H9 (cell line): ENCODE results near the gene NPHS2. TPM values are rescaled to one million over a fixed set of nuclear protein-coding genes. Genes with fewer than 3 reads are reported as not detected.
A peak's percentile ranks its signal among the peaks of the same experiment; 100 is the strongest.

Experiments
- DNase-seq: peaks from one replicate; pipeline ENCODE4 v3.0.0-alpha.2; 2017
- H2AFZ ChIP-seq: one replicate; pipeline ENCODE4 v1.6.1; 2013; ENCODE audit warnings: mild to moderate bottlenecking, low read length, control low read depth, moderate library complexity
- H2AK5ac ChIP-seq: 2 replicates; pipeline ENCODE4 v1.6.1; 2013; ENCODE audit warnings: low read length, control low read depth, mixed read lengths; ENCODE audit not compliant: insufficient read length
- H2BK120ac ChIP-seq: one replicate; pipeline ENCODE4 v1.6.1; 2013; ENCODE audit warnings: low read depth, mild to moderate bottlenecking, low read length, control low read depth, inconsistent platforms; ENCODE audit not compliant: poor library complexity, severe bottlenecking
- H2BK12ac ChIP-seq: 2 replicates; pipeline ENCODE4 v1.6.1; 2013; ENCODE audit warnings: low read length, control low read depth, mixed read lengths, low read depth; ENCODE audit not compliant: insufficient read length
- H2BK15ac ChIP-seq: 2 replicates; pipeline ENCODE4 v1.6.1; 2013; ENCODE audit warnings: low read depth, low read length, control low read depth
- H2BK20ac ChIP-seq: one replicate; pipeline ENCODE4 v1.6.1; 2013; ENCODE audit warnings: low read depth, mild to moderate bottlenecking, low read length, control low read depth, inconsistent platforms; ENCODE audit not compliant: poor library complexity, severe bottlenecking
- H2BK5ac ChIP-seq: 2 replicates; pipeline ENCODE4 v1.6.1; 2013; ENCODE audit warnings: low read length, control low read depth, mixed read lengths; ENCODE audit not compliant: insufficient read length
- H3K14ac ChIP-seq: 2 replicates; pipeline ENCODE4 v1.6.1; 2013; ENCODE audit warnings: low read length, control low read depth; ENCODE audit not compliant: insufficient read depth
- H3K18ac ChIP-seq: 2 replicates; pipeline ENCODE4 v1.6.1; 2013; ENCODE audit warnings: low read depth, mild to moderate bottlenecking, mixed read lengths, low read length, control low read depth; ENCODE audit not compliant: insufficient read length
- H3K23ac ChIP-seq: 2 replicates; pipeline ENCODE4 v1.6.1; 2013; ENCODE audit warnings: low read length, control low read depth, mixed read lengths, low read depth; ENCODE audit not compliant: insufficient read length
- H3K23me2 ChIP-seq: 2 replicates; pipeline ENCODE4 v1.6.1; 2013; ENCODE audit warnings: low read depth, mild to moderate bottlenecking, mixed read lengths, low read length, control low read depth; ENCODE audit not compliant: insufficient read length, poor library complexity, severe bottlenecking
- H3K27ac ChIP-seq: 2 replicates; pipeline ENCODE4 v1.5.1; 2013; ENCODE audit warnings: low read length, control low read depth, mixed read lengths, low read depth; ENCODE audit not compliant: insufficient read length
- H3K27me3 ChIP-seq: 2 replicates; pipeline ENCODE4 v1.6.1; 2013; ENCODE audit warnings: low read length, control low read depth, inconsistent platforms; ENCODE audit not compliant: insufficient read depth
- H3K4ac ChIP-seq: 2 replicates; pipeline ENCODE4 v1.6.1; 2013; ENCODE audit warnings: low read depth, mild to moderate bottlenecking, control low read depth, inconsistent platforms, low read length, moderate library complexity
- H3K4me1 ChIP-seq: 2 replicates; pipeline ENCODE4 v1.6.1; 2013; ENCODE audit warnings: low read length, control low read depth, inconsistent platforms; ENCODE audit not compliant: insufficient read depth
- H3K4me2 ChIP-seq: 2 replicates; pipeline ENCODE4 v1.6.1; 2013; ENCODE audit warnings: low read length, control low read depth, mixed read lengths; ENCODE audit not compliant: insufficient read length, insufficient read depth
- H3K56ac ChIP-seq: 2 replicates; pipeline ENCODE4 v1.6.1; 2013; ENCODE audit warnings: low read depth, mild to moderate bottlenecking, mixed read lengths, low read length, control low read depth; ENCODE audit not compliant: insufficient read length
- H3K79me1 ChIP-seq: 2 replicates; pipeline ENCODE4 v1.6.1; 2013; ENCODE audit warnings: low read depth, mild to moderate bottlenecking, moderate library complexity, low read length, control low read depth, inconsistent platforms; ENCODE audit not compliant: insufficient read depth, poor library complexity, severe bottlenecking
- H3K79me2 ChIP-seq: 2 replicates; pipeline ENCODE4 v1.6.1; 2013; ENCODE audit warnings: low read length, control low read depth, inconsistent platforms; ENCODE audit not compliant: insufficient read depth
- H3K9ac ChIP-seq: 2 replicates; pipeline ENCODE4 v1.6.1; 2013; ENCODE audit warnings: low read length, control low read depth, mixed read lengths; ENCODE audit not compliant: insufficient read length; ENCODE audit errors: extremely low read depth
- H3K9me3 ChIP-seq: one replicate; pipeline ENCODE4 v1.6.1; 2013; ENCODE audit warnings: low read depth, low read length, inconsistent platforms; ENCODE audit not compliant: control insufficient read depth
- H3T11ph ChIP-seq: one replicate; pipeline ENCODE4 v1.6.1; 2013; ENCODE audit warnings: mild to moderate bottlenecking, low read length, control low read depth, inconsistent platforms
- H4K20me1 ChIP-seq: one replicate; pipeline ENCODE4 v1.6.1; 2013; ENCODE audit not compliant: control insufficient read depth, insufficient read length, insufficient read depth
- H4K5ac ChIP-seq: 2 replicates; pipeline ENCODE4 v1.6.1; 2013; ENCODE audit warnings: low read depth, mild to moderate bottlenecking, mixed read lengths, low read length, control low read depth; ENCODE audit not compliant: insufficient read length
- H4K8ac ChIP-seq: replicated peaks from 2 replicates; pipeline ENCODE4 v1.6.1; 2013; ENCODE audit warnings: low read length, control low read depth, mixed read lengths, low read depth; ENCODE audit not compliant: insufficient read length
- H4K91ac ChIP-seq: 2 replicates; pipeline ENCODE4 v1.6.1; 2013; ENCODE audit warnings: low read depth, mild to moderate bottlenecking, moderate library complexity, mixed read lengths, low read length, control low read depth; ENCODE audit not compliant: insufficient read length
- H3K27ac Mint-ChIP-seq, 3 experiments: 2 replicates in 2 of 3; 3 replicates in 1 of 3; pipeline ENCODE4 v1.8.0; 2020 to 2021; ENCODE audit warnings: mixed read lengths in 3 of 3, mild to moderate bottlenecking in 1 of 3, moderate library complexity in 1 of 3
- H3K27me3 Mint-ChIP-seq: 2 replicates; pipeline ENCODE4 v1.8.0; 2021; ENCODE audit warnings: low read depth, mild to moderate bottlenecking, moderate library complexity, mixed read lengths
- H3K36me3 Mint-ChIP-seq, 3 experiments: 2 replicates in 2 of 3; 3 replicates in 1 of 3; pipeline ENCODE4 v1.8.0; 2020 to 2021; ENCODE audit warnings: low read depth in 3 of 3, mixed read lengths in 3 of 3; ENCODE audit not compliant: insufficient read depth in 1 of 3
- H3K4me1 Mint-ChIP-seq, 2 experiments: 2 replicates each; pipeline ENCODE4 v1.8.0; 2020; ENCODE audit warnings: mixed read lengths in 2 of 2
- H3K4me3 Mint-ChIP-seq, 2 experiments: 2 replicates in 1 of 2; 3 replicates in 1 of 2; pipeline ENCODE4 v1.8.0; 2020 to 2021; ENCODE audit warnings: mild to moderate bottlenecking in 2 of 2, mixed read lengths in 2 of 2, moderate library complexity in 1 of 2
- H3K9me3 Mint-ChIP-seq, 2 experiments: 2 replicates in 1 of 2; 3 replicates in 1 of 2; pipeline ENCODE4 v1.8.0; 2020; ENCODE audit warnings: mild to moderate bottlenecking in 2 of 2, mixed read lengths in 2 of 2, moderate library complexity in 1 of 2
- WGBS: extraction: QIAGEN DNeasy Blood & Tissue Kit; methylation state at CpG from one replicate; pipeline ENCODE4 v1.1.7; 2013; ENCODE audit warnings: missing lambda C conversion rate, low lambda C conversion rate, mixed read lengths; ENCODE audit not compliant: insufficient read length; ENCODE audit errors: extremely low coverage; 5-methylcytosine and 5-hydroxymethylcytosine counted together
- long read RNA-seq: library from polyadenylated mRNA; unstranded; transcript quantifications from one replicate; pipeline ENCODE4 v2.0.0, GENCODE V29; 2020
- total RNA-seq: library from RNA; stranded (reverse); gene quantifications from 2 replicates; pipeline ENCODE4 v1.2.1, GENCODE V29; 2021
- TF ChIP-seq, protein P1 (sequence below): fragments of 200-600 bp; sonication (generic); conservative IDR thresholded peaks from 3 replicates; pipeline ENCODE4 v1.8.0; 2021; ENCODE audit warnings: antibody characterized with exemption, mild to moderate bottlenecking

Gene NPHS2
- total RNA-seq: not detected in 2 replicates
- long read RNA-seq: 0 reads

DNA sequence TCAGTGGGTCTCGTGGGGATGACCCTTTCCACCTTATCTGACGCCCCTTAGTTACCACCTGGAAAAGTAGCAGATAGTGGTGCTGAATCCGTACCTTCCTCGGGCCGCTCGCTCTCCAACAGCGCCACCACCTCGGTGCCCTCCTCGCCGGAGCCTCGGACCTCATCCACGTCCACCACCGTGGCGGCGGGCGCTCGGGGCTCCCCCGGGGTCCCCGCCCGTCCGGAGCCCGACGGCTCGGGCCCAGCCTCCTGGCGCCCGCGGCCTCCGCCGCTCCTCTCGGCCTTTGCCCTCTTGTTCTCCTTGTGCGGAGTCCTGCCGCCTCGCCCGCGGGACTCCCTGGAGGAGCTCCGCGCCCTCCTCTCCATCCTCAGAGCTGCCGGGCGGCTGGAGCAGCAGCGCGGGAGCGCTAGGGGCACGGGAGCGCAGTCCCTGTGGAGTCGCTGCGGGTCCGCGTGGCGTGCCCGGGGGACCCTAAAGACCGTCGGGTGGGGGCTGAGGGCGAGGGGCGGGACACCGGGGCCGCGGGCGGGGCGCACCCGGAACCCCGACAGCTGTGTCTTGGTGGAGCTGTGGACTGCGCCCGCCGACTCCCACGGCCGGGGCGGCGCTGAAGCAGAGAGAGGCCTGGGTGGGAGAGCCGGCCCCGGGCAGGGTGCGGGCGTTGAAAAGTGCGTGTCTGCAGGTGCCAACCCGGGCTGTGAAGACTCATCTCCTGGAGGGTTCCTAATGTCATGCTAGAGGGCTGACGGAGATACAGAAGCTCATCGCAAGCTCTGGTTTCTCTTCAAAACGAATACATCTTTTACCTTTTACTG is at the start of gene NPHS2:
TSS of gene NPHS2 (minus strand) at position 452 of the 818 bp plus-strand sequence. CDS start at position 368, 84 bp downstream.
- Mint-ChIP-seq H3K36me3 (peaks cover 3 to 9% (median 5%) of the 10 kb centered on the region in 3 experiments), H3K4me1 (peaks cover 9 to 15% of the 10 kb centered on the region in 2 experiments), H3K27ac (no peak within 1 kb of the TSS), H3K4me3 (peak within 1 kb of the TSS; percentile 57 to 80), H3K27me3 (peaks cover 56% of the 10 kb centered on the region), H3K9me3 (peaks cover 9 to 10% of the 10 kb centered on the region in 2 experiments)
- Histone ChIP-seq H2AFZ (no peak within 1 kb of the TSS), H3K9ac (no peak within 1 kb of the TSS), H4K20me1 (no peaks in the 10 kb centered on the region), H3K4ac (no peak within 1 kb of the TSS), H3K79me2 (no peaks in the 10 kb centered on the region), H3K23me2 (no peaks in the 10 kb centered on the region), H3K56ac (no peak within 1 kb of the TSS), H3K18ac (no peak within 1 kb of the TSS), H3K14ac (no peak within 1 kb of the TSS), H4K91ac (no peak within 1 kb of the TSS), H3K23ac (no peak within 1 kb of the TSS), H3K27ac (no peak within 1 kb of the TSS), H2BK5ac (no peak within 1 kb of the TSS), H3K4me1 (no peaks in the 10 kb centered on the region), H2BK20ac (no peak within 1 kb of the TSS), H3T11ph (no peak within 1 kb of the TSS), H2AK5ac (no peak within 1 kb of the TSS), H4K5ac (no peak within 1 kb of the TSS), H3K4me2 (peak within 1 kb of the TSS; percentile 50), H2BK120ac (no peak within 1 kb of the TSS), H2BK12ac (no peak within 1 kb of the TSS), H3K79me1 (no peaks in the 10 kb centered on the region), H3K27me3 (peaks cover 18% of the 10 kb centered on the region), H4K8ac (no peak within 1 kb of the TSS), H3K9me3 (no peaks in the 10 kb centered on the region), H2BK15ac (no peak within 1 kb of the TSS)
- no CpG with 5 or more reads among the region's 77 CpGs for WGBS
- peak; percentile 55 for DNase-seq
- TF ChIP-seq, protein P1, sequence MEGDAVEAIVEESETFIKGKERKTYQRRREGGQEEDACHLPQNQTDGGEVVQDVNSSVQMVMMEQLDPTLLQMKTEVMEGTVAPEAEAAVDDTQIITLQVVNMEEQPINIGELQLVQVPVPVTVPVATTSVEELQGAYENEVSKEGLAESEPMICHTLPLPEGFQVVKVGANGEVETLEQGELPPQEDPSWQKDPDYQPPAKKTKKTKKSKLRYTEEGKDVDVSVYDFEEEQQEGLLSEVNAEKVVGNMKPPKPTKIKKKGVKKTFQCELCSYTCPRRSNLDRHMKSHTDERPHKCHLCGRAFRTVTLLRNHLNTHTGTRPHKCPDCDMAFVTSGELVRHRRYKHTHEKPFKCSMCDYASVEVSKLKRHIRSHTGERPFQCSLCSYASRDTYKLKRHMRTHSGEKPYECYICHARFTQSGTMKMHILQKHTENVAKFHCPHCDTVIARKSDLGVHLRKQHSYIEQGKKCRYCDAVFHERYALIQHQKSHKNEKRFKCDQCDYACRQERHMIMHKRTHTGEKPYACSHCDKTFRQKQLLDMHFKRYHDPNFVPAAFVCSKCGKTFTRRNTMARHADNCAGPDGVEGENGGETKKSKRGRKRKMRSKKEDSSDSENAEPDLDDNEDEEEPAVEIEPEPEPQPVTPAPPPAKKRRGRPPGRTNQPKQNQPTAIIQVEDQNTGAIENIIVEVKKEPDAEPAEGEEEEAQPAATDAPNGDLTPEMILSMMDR: 0 out of 3 replicates have a peak, but pooled peaks have one; percentile 17
